ENCODE data around the gene NMRK1. TPM values are rescaled to one million over a fixed set of nuclear protein-coding genes. Genes with fewer than 3 reads are reported as not detected.

Gene NMRK1
- total RNA-seq, 1 experiment from 2014 or later: 28.4 TPM

DNA sequence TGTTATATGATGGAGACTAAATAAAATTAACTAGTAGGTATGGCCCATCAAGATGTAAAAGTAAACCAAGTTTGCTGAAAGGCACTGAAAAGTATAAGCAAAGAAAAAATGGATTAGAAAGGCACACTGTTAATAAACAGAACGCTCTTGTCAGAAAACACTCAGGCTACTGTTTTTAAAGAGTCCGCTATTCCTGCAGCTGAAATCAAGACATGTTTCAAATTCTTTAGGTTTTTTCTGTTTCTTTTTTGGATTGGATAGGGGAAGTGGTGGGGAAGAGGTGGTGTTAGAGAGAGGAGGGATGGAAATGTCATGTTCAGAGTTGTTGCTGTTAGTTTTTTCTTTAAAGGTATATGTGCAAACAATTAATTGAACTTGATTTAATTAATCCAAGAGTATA lies 17.9 kb upstream of the NMRK1 start:
- DNase-seq (ENCODE audit: low read depth): no peak
- in situ Hi-C loops (cut with HindIII; ENCODE audit: low pct_unique_long_range_greater_than_20kb, low sequenced_read_pairs): no loop called here

DNA sequence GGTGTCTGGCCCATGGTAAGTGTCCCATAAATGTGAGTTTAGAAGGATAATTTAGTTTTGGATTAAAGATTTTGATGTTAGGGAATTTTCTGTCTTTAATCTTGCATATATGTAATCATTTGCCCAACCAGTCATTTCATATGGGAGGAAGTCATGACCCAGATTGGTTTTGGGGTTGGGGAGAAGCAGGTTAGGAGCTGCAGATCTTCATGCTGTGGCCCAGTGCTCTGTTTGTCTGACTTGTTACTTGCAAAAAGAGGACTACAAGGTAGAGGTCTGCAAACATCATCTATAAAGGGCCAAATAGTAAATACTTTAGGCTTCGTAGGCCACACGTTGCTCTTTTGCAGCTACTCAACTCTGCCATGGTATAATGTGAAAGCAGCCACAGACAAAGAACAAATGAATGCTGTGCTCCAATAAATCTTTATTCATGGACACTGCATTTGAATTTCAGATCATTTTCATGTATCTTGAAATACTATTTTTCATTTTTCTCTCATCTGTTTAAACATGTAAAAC lies 17.1 kb upstream of the NMRK1 start:
- no peak for DNase-seq (ENCODE audit: low read depth)
- in situ Hi-C loops (cut with HindIII; ENCODE audit: low pct_unique_long_range_greater_than_20kb, low sequenced_read_pairs): no loop called here

- in situ Hi-C loops (cut with HindIII; ENCODE audit: low pct_unique_long_range_greater_than_20kb, low sequenced_read_pairs): no loop called here
- no peak for DNase-seq (ENCODE audit: low read depth)
These were observed 16.7 kb upstream of the NMRK1 start for GRCh38 chr9:75104607-75105006.

GRCh38 chr9:75102177-75102790 lies 14.3 kb upstream of the NMRK1 start:
- DNase-seq (ENCODE audit: low read depth): no peak
- in situ Hi-C loops (cut with HindIII; ENCODE audit: low pct_unique_long_range_greater_than_20kb, low sequenced_read_pairs): no loop called here

- DNase-seq (ENCODE audit: low read depth): no peak
- in situ Hi-C loops (cut with HindIII; ENCODE audit: low pct_unique_long_range_greater_than_20kb, low sequenced_read_pairs): no loop called here
These were observed 13.1 kb upstream of the NMRK1 start for GRCh38 chr9:75101004-75101588.

- in situ Hi-C loops (cut with HindIII; ENCODE audit: low pct_unique_long_range_greater_than_20kb, low sequenced_read_pairs): no loop called here
- no peak for DNase-seq (ENCODE audit: low read depth)
These were observed 8.8 kb upstream of the NMRK1 start for GRCh38 chr9:75096796-75097195.

- in situ Hi-C loops (cut with HindIII; ENCODE audit: low pct_unique_long_range_greater_than_20kb, low sequenced_read_pairs): no loop called here
- DNase-seq (ENCODE audit: low read depth): no peak
These were observed 4.8 kb upstream of the NMRK1 start for GRCh38 chr9:75092766-75093165.

DNA sequence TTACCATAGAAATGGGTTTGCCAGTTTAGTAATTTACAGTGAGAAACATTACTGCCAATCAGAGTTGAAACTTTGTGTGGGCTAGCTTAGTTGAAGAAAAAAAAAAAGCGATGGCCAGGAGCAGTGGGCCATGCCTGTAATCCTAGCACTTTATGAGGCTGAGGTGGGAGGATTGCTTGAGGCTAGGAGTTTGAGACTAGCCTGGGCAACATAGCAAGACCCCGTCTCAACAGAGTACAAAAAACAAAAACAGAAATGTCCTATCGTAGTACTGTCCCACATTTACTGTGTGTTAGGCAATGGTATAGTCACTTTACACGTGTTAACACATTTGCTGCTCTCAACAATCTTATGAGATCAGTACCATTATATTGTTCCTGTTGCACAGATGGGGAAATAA lies 2.6 kb upstream of the NMRK1 start:
- no peak for DNase-seq (ENCODE audit: low read depth)
- in situ Hi-C loops (cut with HindIII; ENCODE audit: low pct_unique_long_range_greater_than_20kb, low sequenced_read_pairs): no loop called here

DNA sequence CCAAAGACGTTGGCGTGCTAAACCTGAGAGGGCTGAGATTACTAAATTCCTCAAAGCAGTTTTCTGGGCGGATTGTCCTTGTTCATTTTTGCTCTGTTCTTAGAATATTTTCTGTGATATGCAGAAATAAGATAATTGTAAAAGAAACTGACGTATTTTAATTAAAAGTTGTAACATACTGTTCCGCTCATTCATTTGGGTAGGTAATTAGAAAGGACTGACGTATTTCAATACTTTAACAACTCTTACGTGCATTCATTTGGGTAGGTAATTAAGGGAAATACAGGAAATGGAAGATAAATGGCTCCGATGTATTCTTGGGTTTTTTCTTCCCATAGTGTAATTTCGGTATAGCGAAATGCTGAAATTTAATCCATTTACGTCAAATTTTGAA lies 1.4 kb upstream of the NMRK1 start:
- DNase-seq (ENCODE audit: low read depth): no peak
- in situ Hi-C loops (cut with HindIII; ENCODE audit: low pct_unique_long_range_greater_than_20kb, low sequenced_read_pairs): no loop called here

DNA sequence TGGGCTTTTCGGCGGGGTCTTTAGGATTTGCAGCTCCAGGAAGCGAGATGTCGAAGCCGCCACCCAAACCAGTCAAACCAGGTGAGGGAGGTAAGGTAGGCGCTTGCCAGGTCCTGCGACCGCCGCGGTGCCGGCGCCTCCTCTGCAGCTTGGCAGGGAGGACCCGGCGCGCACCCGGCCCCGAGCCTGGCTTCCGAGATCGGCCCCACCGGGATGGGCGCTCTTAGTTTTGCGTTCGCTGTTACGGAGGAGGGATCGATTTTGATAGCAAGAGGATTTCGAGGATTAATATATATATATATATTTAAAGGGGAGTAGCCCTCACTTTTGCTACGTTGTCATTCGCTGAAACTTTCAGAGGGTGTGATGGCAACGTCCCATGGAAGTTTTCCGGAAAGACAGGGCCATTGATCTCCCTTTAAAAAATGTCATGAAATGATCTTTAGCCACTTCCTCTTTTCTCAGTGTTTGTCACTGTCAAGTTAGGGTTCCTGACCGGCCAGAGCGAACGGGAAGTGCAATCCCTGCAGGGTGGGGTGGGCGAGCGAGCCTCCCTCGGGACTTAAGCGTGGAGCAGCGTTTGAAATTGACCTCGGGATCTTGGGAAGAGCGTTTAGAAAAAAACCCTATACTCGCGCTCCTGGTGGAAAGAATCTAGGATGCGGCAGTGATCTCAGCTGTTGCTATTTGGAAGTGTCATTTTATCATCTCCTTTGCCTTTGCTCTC lies 854 bp upstream of the NMRK1 start:
- in situ Hi-C loops (cut with HindIII; ENCODE audit: low pct_unique_long_range_greater_than_20kb, low sequenced_read_pairs): no loop called here
- DNase-seq (ENCODE audit: low read depth): peak; percentile 11

GRCh38 chr9:75087289-75087823 lies 599 bp downstream of the NMRK1 start:
- in situ Hi-C loops (cut with HindIII; ENCODE audit: low pct_unique_long_range_greater_than_20kb, low sequenced_read_pairs): no loop called here
- peak; percentile 44 for DNase-seq (ENCODE audit: low read depth)

DNA sequence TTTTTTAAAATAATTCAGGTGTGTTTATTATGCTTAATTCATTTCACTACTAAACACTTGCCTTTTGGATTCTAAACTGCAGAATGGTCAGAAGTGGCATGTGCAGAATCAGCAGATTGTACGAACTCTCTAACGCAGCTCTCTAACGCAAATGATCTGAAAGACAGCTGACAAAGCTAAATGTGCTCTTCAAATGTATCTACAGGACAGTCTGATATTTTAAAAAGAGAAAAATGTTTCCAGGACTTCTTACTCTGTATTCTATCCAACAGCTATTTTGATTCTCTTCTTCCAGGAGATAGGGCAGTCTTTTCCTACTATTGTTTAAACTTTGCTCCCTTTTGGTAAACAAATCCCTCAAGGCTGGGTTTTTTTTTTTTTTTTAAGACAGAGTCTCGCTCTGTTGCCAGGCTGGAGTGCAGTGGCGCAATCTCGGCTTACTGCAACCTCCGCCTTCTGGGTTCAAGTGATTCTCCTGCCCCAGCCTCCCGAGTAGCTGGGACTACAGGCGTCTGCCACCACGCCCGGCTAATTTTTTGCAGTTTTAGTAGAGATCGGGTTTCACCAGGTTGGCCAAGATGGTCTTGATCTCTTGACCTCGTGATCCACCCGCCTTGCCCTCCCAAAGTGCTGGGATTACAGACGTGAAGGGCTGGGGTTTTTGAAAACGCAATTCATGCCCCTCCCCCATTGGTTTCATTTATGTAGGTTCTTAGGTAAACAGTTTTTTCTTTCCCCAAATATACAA lies 1.2 kb downstream of the NMRK1 start:
- no peak for DNase-seq (ENCODE audit: low read depth)
- in situ Hi-C loops (cut with HindIII; ENCODE audit: low pct_unique_long_range_greater_than_20kb, low sequenced_read_pairs): no loop called here

DNA sequence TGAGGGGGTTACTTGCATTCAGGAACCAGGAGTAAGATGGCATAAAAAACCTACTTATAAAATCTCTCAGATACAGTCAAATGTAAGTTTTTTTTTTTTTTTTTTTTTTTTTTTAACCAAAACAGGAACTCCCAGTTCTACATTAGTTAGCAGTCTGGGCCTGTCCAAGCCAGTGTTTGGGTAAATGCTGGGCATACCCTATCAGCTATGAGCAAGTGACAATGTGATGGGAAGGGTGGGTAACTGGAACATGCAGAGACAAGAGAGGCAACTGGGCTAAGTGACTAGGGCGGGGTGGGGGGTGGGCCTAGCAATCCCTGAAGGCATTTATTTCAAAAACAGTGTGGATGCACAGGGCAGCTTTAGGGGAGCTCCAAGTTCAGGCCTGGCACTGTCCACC lies 2.3 kb downstream of the NMRK1 start:
- DNase-seq (ENCODE audit: low read depth): no peak
- in situ Hi-C loops (cut with HindIII; ENCODE audit: low pct_unique_long_range_greater_than_20kb, low sequenced_read_pairs): no loop called here

DNA sequence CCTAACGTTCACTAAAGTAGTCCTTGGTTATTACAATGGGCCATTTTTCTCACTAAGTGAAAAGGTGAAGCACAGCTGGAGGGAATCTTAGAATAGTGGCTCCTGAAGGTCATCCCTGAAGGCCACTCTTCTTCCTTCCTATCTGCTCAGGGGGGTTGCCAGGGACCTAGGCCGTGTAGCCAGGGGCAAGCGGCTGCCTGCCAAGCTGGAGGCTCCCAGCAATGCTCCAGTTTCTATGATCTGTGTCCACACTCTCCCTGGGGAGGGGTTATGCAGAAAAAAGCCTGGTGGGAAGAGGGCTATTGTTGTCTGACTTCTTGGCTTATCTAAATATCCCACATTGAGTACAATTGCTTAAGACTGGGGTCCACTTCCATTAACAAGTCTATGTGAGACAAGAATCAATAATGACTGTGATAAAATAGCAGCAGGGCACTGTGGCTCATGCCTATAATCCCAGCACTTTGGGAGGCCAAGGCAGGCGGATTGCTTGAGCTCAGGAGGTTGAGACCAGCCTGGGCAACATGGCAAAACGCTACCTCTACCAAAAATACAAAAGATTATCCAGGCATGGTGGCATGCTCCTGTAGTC lies 3.8 kb downstream of the NMRK1 start:
- no peak for DNase-seq (ENCODE audit: low read depth)
- in situ Hi-C loops (cut with HindIII; ENCODE audit: low pct_unique_long_range_greater_than_20kb, low sequenced_read_pairs): no loop called here

DNA sequence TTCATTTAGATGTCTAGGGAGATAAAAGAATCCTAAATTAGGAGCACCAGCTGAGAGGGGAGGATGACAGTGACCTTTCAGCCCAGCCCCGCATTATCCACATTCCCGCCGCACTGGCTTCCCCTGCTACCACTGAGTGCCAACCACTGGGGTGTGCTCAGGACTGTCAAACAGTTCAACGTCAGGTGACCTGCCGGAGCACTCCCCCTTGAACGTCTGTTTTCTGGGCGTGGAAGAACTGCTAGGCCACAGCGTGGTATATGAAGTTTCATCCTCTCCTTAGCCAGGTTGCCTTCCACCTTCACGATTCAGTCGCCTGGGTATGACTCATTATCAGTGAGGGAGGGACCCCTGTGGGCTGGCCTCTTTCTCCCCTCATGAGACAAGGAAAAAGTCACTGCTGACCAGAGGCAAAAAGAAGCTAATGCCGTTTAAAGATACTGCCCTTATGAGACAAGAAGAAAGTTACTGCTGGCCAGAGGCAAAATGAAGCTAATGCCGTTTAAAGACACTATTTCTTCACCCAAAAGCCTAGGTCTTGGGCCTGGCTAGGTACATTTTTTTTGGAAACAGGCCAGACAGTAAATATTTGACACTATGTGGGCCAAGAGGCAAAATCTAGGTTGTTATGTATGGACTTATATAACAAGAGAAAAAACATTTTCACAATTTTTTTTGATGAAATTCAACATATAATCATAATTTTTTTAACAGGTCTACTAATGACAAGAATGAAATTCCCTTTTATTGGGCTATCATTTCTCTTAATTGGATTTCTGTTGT lies 4.6 kb downstream of the NMRK1 start:
- in situ Hi-C loops (cut with HindIII; ENCODE audit: low pct_unique_long_range_greater_than_20kb, low sequenced_read_pairs): no loop called here
- peak; percentile 26 for DNase-seq (ENCODE audit: low read depth)

DNA sequence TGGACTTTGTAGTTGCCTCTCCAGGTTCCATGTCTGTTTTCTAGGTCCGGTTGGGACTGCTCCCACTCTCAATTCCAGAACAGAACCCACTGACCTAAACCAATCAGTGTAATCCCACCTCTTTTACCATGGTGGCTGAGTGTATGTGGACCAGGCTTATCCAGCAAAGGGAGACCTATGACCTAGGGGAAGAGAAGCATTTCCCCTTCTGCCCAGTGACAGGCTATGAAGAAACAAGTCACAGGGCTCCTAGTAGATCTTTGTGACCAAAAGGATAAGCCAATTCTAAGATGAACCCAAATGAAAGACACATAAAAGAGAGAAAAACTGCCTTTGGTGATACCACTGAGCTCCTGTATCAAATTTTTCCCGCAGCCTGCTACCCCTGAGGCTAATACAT lies 6.3 kb downstream of the NMRK1 start:
- no peak for DNase-seq (ENCODE audit: low read depth)
- in situ Hi-C loops (cut with HindIII; ENCODE audit: low pct_unique_long_range_greater_than_20kb, low sequenced_read_pairs): no loop called here

- in situ Hi-C loops (cut with HindIII; ENCODE audit: low pct_unique_long_range_greater_than_20kb, low sequenced_read_pairs): no loop called here
These were observed 15.1 kb downstream of the NMRK1 start for GRCh38 chr9:75072895-75073294.

More at GRCh38 chr9:75072895-75073294, 15.1 kb downstream of the NMRK1 start:
- no peak for DNase-seq (ENCODE audit: low read depth)

Data from Caki2 (cell line).